ENCODE measurements around the gene CENPM. TPM values are rescaled to one million over a fixed set of nuclear protein-coding genes. Genes with fewer than 3 reads are reported as not detected.
"Not testable (repeated sequence)": the region's sequence is repeated elsewhere in the genome, so short reads cannot be mapped to it uniquely, and the experiment has no call there.

Gene CENPM
- total RNA-seq, 8 experiments from 2014 or later, result 1.4 to 28.1 (median 4.4) TPM

GRCh38 chr22:41963453-41964111, 16.6 kb upstream of the CENPM start:
- ATAC-seq (replicated peaks in 6 of 8), result peak in 3 of 8 experiments; percentile 38 to 66 (median 42)
- Histone ChIP-seq H3K4me1 (replicated peaks in 1 of 2) (peaks cover 3 to 20% of the 10 kb centered on the region in 2 donors), H3K27ac (no peak overlapping the region), H3K4me3 (no peak overlapping the region)
- 20 to 73% (median 59%) methylated on average over 2 to 6 of the region's 9 CpGs; no CpG with 5 or more reads in 2 of the 10 experiments for WGBS, 10 experiments
- in situ Hi-C loops (cut with MboI; ENCODE audit: low pct_unique_long_range_greater_than_20kb in 2 of 9, low sequenced_read_pairs in 9 of 9, unreplicated experiment in 9 of 9), result loop anchor here in 1 of 9 experiments (25.0 kb wide), 1 partner anchor 499 kb away; no protein-coding TSS in a partner anchor

GRCh38 chr22:41957941-41958556, 11.1 kb upstream of the CENPM start:
- Histone ChIP-seq H3K27ac (no peak overlapping the region), H3K4me3 (no peak overlapping the region), H3K4me1 (replicated peaks in 1 of 2) (peaks cover 2 to 10% of the 10 kb centered on the region in 2 donors)
- peak in 5 of 8 experiments; percentile 5 to 24 (median 13) for ATAC-seq (replicated peaks in 6 of 8)
- WGBS, 10 experiments, result 70 to 100% (median 85%) methylated on average over 1 to 3 of the region's 23 CpGs; no CpG with 5 or more reads in 6 of the 10 experiments
- in situ Hi-C loops (cut with MboI; ENCODE audit: low pct_unique_long_range_greater_than_20kb in 2 of 9, low sequenced_read_pairs in 9 of 9, unreplicated experiment in 9 of 9), result loop anchor here in 1 of 9 experiments (25.0 kb wide), 1 partner anchor 504 kb away; no protein-coding TSS in a partner anchor

DNA sequence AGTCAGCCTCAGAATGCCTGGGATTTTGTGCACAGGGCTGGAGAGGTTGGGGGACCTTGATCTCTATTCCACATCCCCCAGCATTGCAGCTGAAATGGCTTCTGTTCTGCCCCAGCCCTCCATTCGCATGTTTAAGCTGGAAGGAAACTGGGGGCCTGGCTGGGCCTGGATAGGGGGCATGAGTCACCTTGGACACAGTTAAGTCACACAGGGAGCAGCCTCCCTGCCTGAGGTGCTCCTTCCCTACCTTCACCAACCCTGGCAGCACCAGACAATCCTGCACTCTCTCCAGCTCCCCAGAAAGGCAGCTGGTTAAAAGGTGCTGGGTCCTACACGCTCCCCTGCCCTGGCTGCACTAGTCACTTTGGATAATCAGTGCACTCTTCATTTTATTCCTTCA, 5.8 kb upstream of the CENPM start:
- no peak overlapping the region for H3K27ac ChIP-seq
- 67 to 100% (median 80%) methylated on average over 1 to 2 of the region's 2 CpGs; no CpG with 5 or more reads in 7 of the 10 experiments for WGBS, 10 experiments
- in situ Hi-C loops (cut with MboI; ENCODE audit: low pct_unique_long_range_greater_than_20kb in 2 of 9, low sequenced_read_pairs in 9 of 9, unreplicated experiment in 9 of 9), result loop anchor here in 1 of 9 experiments (25.0 kb wide), 1 partner anchor 510 kb away; no protein-coding TSS in a partner anchor
- H3K4me1 ChIP-seq (replicated peaks in 1 of 2), result peaks cover 22 to 24% of the 10 kb centered on the region in 2 donors
- H3K4me3 ChIP-seq, result no peak overlapping the region
- no peak for ATAC-seq (replicated peaks in 6 of 8)

DNA sequence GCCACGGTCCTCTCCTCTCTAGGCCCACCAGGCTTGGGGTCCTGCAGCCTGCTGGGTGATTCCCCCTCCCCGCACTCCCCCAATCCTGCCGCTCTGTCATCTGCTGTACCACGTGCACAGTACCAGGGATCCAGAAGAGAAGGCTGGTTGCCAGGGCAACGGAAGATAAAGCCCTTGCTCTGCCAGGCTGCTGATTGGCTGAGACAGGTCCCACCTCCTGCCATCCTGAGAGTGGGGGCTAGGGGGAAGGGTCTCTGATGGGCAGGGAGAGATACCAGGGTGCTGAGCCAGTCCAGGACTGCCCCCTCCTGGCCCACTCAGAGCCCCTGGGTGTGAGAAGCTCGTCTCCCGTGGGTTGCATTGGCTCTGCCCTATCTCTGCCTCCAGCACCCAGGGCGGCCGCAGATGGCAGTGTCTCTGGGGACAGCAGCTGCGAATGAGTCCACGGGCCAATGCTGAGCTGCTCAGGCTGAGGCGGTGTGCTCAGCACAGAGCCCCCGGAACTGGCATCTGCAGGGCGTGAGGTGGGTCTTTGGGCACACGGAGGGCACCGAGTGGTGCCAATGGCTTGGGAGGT, 5.0 kb upstream of the CENPM start, which contains the start of gene SMIM45:
TSS of gene SMIM45 (plus strand) at position 253 of the 577 bp plus-strand sequence.
- peak within 1 kb of the TSS in 3 of 5 donors; percentile 1 to 3 (median 2) for H3K4me3 ChIP-seq
- H3K27ac ChIP-seq, result peak within 1 kb of the TSS; percentile 24 to 33
- ATAC-seq (replicated peaks in 6 of 8), result peak in 5 of 8 experiments; percentile 82 to 88 (median 84)
- peaks cover 24 to 29% of the 10 kb centered on the region in 2 donors for H3K4me1 ChIP-seq (replicated peaks in 1 of 2)
- in situ Hi-C loops (cut with MboI; ENCODE audit: low pct_unique_long_range_greater_than_20kb in 2 of 9, low sequenced_read_pairs in 9 of 9, unreplicated experiment in 9 of 9), result loop anchor here in 1 of 9 experiments (25.0 kb wide), 1 partner anchor 510 kb away; no protein-coding TSS in a partner anchor
- 20 to 100% (median 76%) methylated on average over 1 to 3 of the region's 16 CpGs; no CpG with 5 or more reads in 4 of the 10 experiments for WGBS, 10 experiments

DNA sequence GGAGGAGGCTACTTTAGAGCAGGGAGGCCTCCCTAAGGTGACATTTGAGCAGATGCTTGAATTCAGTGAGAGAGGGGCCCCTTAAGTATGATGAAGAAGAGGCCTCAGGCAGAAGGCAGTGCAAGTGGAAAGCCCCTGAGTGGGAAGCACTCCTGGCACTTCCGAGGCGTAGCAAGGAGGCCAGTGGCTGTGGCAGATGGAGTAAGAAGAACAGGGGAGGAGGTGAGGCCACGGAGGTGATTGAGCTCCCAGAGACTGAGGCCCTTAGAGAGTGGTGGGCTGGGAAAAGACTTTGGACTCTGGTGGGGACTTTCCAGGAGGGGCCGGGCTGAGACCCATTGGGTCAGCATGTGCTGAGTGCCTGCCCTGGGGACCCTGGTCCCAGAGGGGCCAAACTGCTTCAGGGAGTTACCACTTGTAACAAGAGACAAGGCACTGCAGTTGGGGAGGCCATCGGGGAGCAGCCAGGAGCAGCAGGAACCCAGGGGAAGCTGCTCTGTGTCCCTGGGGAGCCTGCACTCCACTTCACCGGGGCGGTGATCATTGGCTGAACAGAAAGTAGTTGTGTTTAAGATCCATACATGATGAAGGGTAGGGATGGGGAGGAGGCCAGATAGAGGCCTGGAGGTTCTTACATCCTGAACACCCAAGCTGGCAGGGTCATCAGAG, 2.5 kb upstream of the CENPM start:
- in situ Hi-C loops (cut with MboI; ENCODE audit: low pct_unique_long_range_greater_than_20kb in 2 of 9, low sequenced_read_pairs in 9 of 9, unreplicated experiment in 9 of 9), result loop anchor here in 8 of 9 experiments (10.0 to 25.0 kb wide), 4 partner anchors 137 to 262 kb away; partner anchors contain the start of genes MEI1 (in 7 of the 8), CCDC134 (in 1 of the 8) and SNU13 (in 1 of the 8)
- ATAC-seq (replicated peaks in 6 of 8), result no peak
- H3K4me3 ChIP-seq, result no peak overlapping the region
- peaks cover 29 to 34% of the 10 kb centered on the region in 2 donors for H3K4me1 ChIP-seq (replicated peaks in 1 of 2)
- WGBS, 10 experiments, result 83 to 100% (median 90%) methylated on average over 1 to 2 of the region's 7 CpGs; no CpG with 5 or more reads in 5 of the 10 experiments
- no peak overlapping the region for H3K27ac ChIP-seq

- not testable (repeated sequence) for ATAC-seq (replicated peaks in 6 of 8); H3K27ac ChIP-seq; H3K4me3 ChIP-seq
- 67 to 100% (median 92%) methylated on average over 3 to 8 of the region's 8 CpGs; no CpG with 5 or more reads in 4 of the 10 experiments for WGBS, 10 experiments
- H3K4me1 ChIP-seq (replicated peaks in 1 of 2), result peaks cover 29 to 34% of the 10 kb centered on the region in 2 donors
- in situ Hi-C loops (cut with MboI; ENCODE audit: low pct_unique_long_range_greater_than_20kb in 2 of 9, low sequenced_read_pairs in 9 of 9, unreplicated experiment in 9 of 9), result loop anchor here in 8 of 9 experiments (10.0 to 25.0 kb wide), 4 partner anchors 137 to 262 kb away; partner anchors contain the start of genes MEI1 (in 7 of the 8), CCDC134 (in 1 of the 8) and SNU13 (in 1 of the 8)
These were observed 2.0 kb upstream of the CENPM start for GRCh38 chr22:41948928-41949296.

DNA sequence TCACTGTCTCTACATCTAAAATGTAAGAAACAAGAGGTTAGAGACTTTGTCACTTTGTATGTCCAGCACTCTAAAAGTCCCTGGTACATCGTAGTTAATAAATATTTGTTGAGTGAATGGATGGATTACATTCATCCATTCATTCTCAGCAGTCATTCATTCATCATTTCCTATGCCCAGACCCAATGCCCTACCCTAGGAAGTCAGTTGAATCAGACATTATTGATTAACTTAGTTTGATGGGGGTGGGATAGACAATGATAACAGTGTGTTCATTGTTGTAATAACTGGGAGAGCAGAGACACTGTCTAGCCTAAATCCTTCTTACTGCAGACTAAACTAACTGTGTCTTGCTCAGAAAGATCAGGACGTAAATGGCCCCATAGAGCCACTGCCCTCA, 1.2 kb upstream of the CENPM start:
- no peak overlapping the region for H3K27ac ChIP-seq
- in situ Hi-C loops (cut with MboI; ENCODE audit: low pct_unique_long_range_greater_than_20kb in 2 of 9, low sequenced_read_pairs in 9 of 9, unreplicated experiment in 9 of 9), result loop anchor here in 8 of 9 experiments (10.0 to 25.0 kb wide), 4 partner anchors 136 to 261 kb away; partner anchors contain the start of genes MEI1 (in 7 of the 8), CCDC134 (in 1 of the 8) and SNU13 (in 1 of the 8)
- WGBS, 10 experiments, result 80 to 100% (median 100%) methylated on average over 1 to 2 of the region's 2 CpGs; no CpG with 5 or more reads in 1 of the 10 experiments

DNA sequence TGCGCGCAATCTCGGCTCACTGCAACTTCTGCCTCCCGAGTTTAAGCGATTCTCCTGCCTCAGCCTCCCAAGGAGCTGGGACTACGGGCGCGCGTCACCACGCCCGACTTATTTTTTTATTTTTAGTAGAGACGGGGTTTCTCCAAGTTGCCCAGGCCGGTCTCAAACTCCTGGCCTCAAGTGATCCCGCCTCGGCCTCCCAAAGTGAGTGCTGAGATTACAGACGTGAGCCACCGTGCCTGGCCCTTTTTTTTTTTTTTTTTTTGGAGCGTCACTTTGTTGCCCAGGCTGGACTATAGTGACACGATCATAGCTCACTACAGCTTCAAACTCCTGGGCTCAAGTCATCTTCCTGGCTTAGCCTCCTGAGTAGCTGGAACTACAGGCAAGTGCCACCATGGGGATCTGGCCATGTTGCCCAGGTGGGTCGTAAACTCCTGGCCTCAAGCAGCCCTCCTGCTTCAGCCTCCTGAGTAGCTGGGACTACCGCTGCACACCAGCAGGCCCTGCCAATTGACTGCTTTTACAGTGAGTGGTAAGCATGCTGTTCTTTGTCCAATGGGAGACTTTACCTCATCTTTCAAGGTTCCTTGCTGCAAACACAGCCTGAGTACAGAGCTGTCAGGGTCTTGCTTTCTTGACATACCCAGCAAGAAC, 600 bp upstream of the CENPM start:
- peak overlapping the region; percentile 27 to 42 for H3K27ac ChIP-seq
- ATAC-seq (replicated peaks in 6 of 8), result no peak
- H3K4me1 ChIP-seq (replicated peaks in 1 of 2), result peaks cover 25 to 30% of the 10 kb centered on the region in 2 donors
- in situ Hi-C loops (cut with MboI; ENCODE audit: low pct_unique_long_range_greater_than_20kb in 2 of 9, low sequenced_read_pairs in 9 of 9, unreplicated experiment in 9 of 9), result loop anchor here in 8 of 9 experiments (10.0 to 25.0 kb wide), 4 partner anchors 135 to 260 kb away; partner anchors contain the start of genes MEI1 (in 7 of the 8), CCDC134 (in 1 of the 8) and SNU13 (in 1 of the 8)
- H3K4me3 ChIP-seq, result peak overlapping the region; percentile 54 to 88 (median 77)
- WGBS, 10 experiments, result 52 to 100% (median 88%) methylated on average over 1 to 11 of the region's 21 CpGs

More for the DNA sequence above, 1.2 kb upstream of the CENPM start:
- Histone ChIP-seq H3K4me3 (no peak overlapping the region), H3K4me1 (replicated peaks in 1 of 2) (peaks cover 29 to 34% of the 10 kb centered on the region in 2 donors)
- ATAC-seq (replicated peaks in 6 of 8), result no peak

DNA sequence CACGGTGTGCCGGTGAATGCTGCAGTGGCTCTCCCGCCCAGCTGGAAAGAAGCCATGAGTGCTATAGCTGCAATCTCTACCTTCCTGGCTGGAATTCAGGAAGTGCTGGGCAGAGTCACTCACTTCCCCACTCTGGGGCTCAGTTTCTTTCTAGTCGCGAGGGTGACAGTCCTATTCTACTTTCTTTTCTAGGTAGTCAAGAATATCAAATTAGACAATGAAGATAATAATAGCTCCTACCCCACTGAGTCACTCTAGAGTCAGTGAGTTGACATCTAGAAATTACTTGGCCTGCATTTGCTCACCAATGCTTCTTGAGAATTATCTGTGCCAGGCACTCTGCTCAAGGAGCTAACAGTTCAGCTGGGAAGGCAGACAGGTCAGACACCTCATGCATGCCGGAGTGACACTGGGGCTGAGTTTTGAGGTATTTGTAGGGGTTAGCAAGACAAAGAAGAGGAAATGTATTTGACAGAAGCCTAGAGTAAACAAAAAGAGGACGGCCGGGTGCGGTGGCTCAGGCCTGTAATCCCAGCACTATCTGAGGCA, 3.2 kb downstream of the CENPM start:
- in situ Hi-C loops (cut with MboI; ENCODE audit: low pct_unique_long_range_greater_than_20kb in 2 of 9, low sequenced_read_pairs in 9 of 9, unreplicated experiment in 9 of 9), result loop anchor here in 8 of 9 experiments (10.0 to 25.0 kb wide), 4 partner anchors 131 to 256 kb away; partner anchors contain the start of genes MEI1 (in 7 of the 8), CCDC134 (in 1 of the 8) and SNU13 (in 1 of the 8)
- Histone ChIP-seq H3K4me3 (no peak overlapping the region), H3K4me1 (replicated peaks in 1 of 2) (peaks cover 14 to 15% of the 10 kb centered on the region in 2 donors), H3K27ac (no peak overlapping the region)
- no peak for ATAC-seq (replicated peaks in 6 of 8)
- 78 to 100% (median 94%) methylated on average over 2 to 9 of the region's 9 CpGs; no CpG with 5 or more reads in 2 of the 10 experiments for WGBS, 10 experiments

DNA sequence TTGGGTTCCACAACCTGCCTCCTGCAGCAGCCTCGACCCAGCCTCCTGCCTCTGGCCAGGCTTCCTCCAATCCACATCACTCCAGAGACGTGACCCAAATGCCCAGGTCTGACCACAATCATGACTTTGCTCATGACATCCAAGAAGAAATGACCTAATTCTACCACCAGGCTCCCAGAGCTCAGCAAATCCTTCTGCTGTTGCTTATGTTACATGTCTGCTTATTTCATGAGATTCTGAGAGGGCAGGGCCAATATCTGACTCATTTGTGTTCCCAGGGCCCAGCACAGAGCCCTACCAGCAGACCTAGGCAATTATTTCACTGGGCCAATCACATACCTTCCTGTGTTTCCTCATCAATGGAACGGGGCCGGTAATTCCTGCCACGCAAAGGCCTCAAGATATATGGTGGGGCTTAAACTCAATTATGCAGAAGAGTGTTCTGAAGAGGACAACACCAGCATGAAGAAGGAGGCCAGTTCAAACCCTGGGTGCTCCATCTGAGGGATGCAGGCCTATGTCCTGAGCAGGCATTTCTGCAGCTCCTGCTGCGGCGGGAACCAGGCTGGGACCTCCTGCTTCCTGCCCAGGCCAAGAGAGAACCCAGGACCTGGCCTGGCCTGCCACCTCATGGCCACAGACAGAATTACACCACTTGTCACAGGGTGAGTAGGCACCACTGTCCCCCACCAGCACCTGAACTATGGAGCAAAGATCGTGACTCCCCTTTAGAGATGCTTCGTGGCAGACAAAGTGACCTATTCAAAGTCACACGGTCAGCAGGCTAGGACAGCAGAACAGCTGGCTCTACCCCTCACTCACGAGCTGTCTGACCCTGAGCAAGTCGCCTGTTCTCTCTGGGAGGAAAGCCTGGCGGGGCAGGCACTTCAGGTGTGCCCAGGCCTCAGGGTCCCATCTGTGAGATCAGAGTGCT, 5.9 kb downstream of the CENPM start:
- in situ Hi-C loops (cut with MboI; ENCODE audit: low pct_unique_long_range_greater_than_20kb in 2 of 9, low sequenced_read_pairs in 9 of 9, unreplicated experiment in 9 of 9), result loop anchor here in 8 of 9 experiments (10.0 to 25.0 kb wide), 4 partner anchors 129 to 254 kb away; partner anchors contain the start of genes MEI1 (in 7 of the 8), CCDC134 (in 1 of the 8) and SNU13 (in 1 of the 8)
- peak; percentile 75 to 95 (median 83) for ATAC-seq (replicated peaks in 6 of 8)
- H3K4me3 ChIP-seq, result no peak overlapping the region
- H3K4me1 ChIP-seq (replicated peaks in 1 of 2), result peaks cover 9% of the 10 kb centered on the region in 2 donors
- no peak overlapping the region for H3K27ac ChIP-seq
- WGBS, 10 experiments, result 0 to 70% (median 48%) methylated on average over 1 to 9 of the region's 13 CpGs; no CpG with 5 or more reads in 3 of the 10 experiments

Measured in motor neuron (in vitro differentiated cells).